Fibroblast of skin of back (primary cell): ENCODE measurements around the gene CHID1.

ENCODE experiments used
- DNase-seq: peaks from one replicate; pipeline ENCODE4 v3.0.0-alpha.2; 2013

CHID1 gene

GRCh38 chr11:821512-822371 lies 88.9 kb downstream of the CHID1 start:
- no peak for DNase-seq

GRCh38 chr11:820655-821511 lies 89.7 kb downstream of the CHID1 start:
- DNase-seq, result peak; percentile 62

GRCh38 chr11:819943-820649 lies 90.5 kb downstream of the CHID1 start:
- DNase-seq, result peak; percentile 69

- DNase-seq, result peak; percentile 87
Measured at GRCh38 chr11:819129-819931, 91.3 kb downstream of the CHID1 start.

- DNase-seq, result no peak
Measured at GRCh38 chr11:818396-819128, 92.0 kb downstream of the CHID1 start, which contains the start of gene PNPLA2. TSS of gene PNPLA2 (plus strand) at chr11:818914. CDS start at chr11:819719, 805 bp downstream.
